A673 (cell line): Measurements from ENCODE around the gene CELF1. TPM values are rescaled to one million over a fixed set of nuclear protein-coding genes. Genes with fewer than 3 reads are reported as not detected.

Experiments used
- BruUV-seq: library from RNA; stranded (reverse); fragments of 400-500 nt; replicated peaks from 2 replicates; lab custom pipeline; 2021; lab: Mats Ljungman, UMichigan
- CTCF ChIA-PET: fragments of 300-600 bp; sonication (Branson Sonifier 250); formaldehyde crosslinking; loops from one replicate; lab custom pipeline; 2022; ENCODE audit warnings: antibody characterized with exemption; lab: Charles Lee
- POLR2A ChIA-PET: fragments of 300-600 bp; sonication (Branson Sonifier 250); formaldehyde crosslinking; loops from one replicate; lab custom pipeline; 2022; ENCODE audit warnings: antibody characterized with exemption; ENCODE audit not compliant: low non-redundant PET; lab: Charles Lee
- DNase-seq: peaks from one replicate; pipeline ENCODE4 v3.0.0-alpha.2; 2015; ENCODE audit warnings: low spot score
- H3K27ac ChIP-seq: fragments of 200-600 bp; sonication (generic); 2 replicates; pipeline ENCODE4 v1.5.1; 2016; ENCODE audit warnings: mixed run types, low read depth, mild to moderate bottlenecking, mixed read lengths, antibody characterized with exemption, low read length; ENCODE audit not compliant: poor library complexity, severe bottlenecking
- H3K27me3 ChIP-seq: fragments of 200-600 bp; sonication (generic); replicated peaks from 2 replicates; pipeline ENCODE4 v1.6.1; 2017; ENCODE audit warnings: mixed run types, low read depth, mild to moderate bottlenecking, mixed read lengths, antibody characterized with exemption, low read length; ENCODE audit not compliant: insufficient read depth, poor library complexity
- H3K36me3 ChIP-seq: fragments of 200-600 bp; sonication (generic); 2 replicates; pipeline ENCODE4 v1.6.1; 2016; ENCODE audit warnings: mixed run types, mild to moderate bottlenecking, mixed read lengths, antibody characterized with exemption, low read length; ENCODE audit not compliant: insufficient read depth, poor library complexity, severe bottlenecking
- H3K4me1 ChIP-seq: fragments of 200-600 bp; sonication (generic); 2 replicates; pipeline ENCODE4 v1.6.1; 2017; ENCODE audit warnings: mixed run types, mild to moderate bottlenecking, mixed read lengths, antibody characterized with exemption, low read length; ENCODE audit not compliant: insufficient read depth, poor library complexity, severe bottlenecking
- H3K4me3 ChIP-seq: fragments of 200-600 bp; sonication (generic); 2 replicates; pipeline ENCODE4 v1.5.1; 2016; ENCODE audit warnings: low read depth, mixed run types, mild to moderate bottlenecking, mixed read lengths, low read length; ENCODE audit not compliant: poor library complexity, severe bottlenecking
- H3K9me3 ChIP-seq: fragments of 200-600 bp; sonication (generic); 2 replicates; pipeline ENCODE4 v1.6.1; 2016; ENCODE audit warnings: mixed run types, low read depth, mild to moderate bottlenecking, mixed read lengths, antibody characterized with exemption, low read length; ENCODE audit not compliant: poor library complexity, severe bottlenecking
- EZH2 ChIP-seq: fragments of 200-600 bp; sonication (generic); IDR thresholded peaks from 2 replicates; pipeline ENCODE4 v1.6.1; 2017; ENCODE audit warnings: borderline replicate concordance, low read depth, mild to moderate bottlenecking, mixed read lengths, antibody characterized with exemption, low read length; ENCODE audit not compliant: poor library complexity, severe bottlenecking
- intact Hi-C: fragments of 100-400 bp; cut with micrococcal nuclease; formaldehyde crosslinking; loops from one replicate; pipeline ENCODE4 v1.10.0; 2022; ENCODE audit not compliant: unreplicated experiment
- total RNA-seq: library from RNA; stranded (reverse); gene quantifications from 2 replicates; pipeline ENCODE4 v1.2.3, GENCODE V29; 2021
- TF ChIP-seq, protein P1 (sequence below): fragments of 300-800, 200-600 bp; sonication (generic); conservative IDR thresholded peaks from 2 replicates; pipeline ENCODE4 v1.5.1; 2017; ENCODE audit warnings: low read depth, mild to moderate bottlenecking, antibody characterized with exemption, low read length, moderate library complexity, mixed read lengths

The CELF1 gene
- total RNA-seq, 1 experiment from 2014 or later: 257 TPM

DNA sequence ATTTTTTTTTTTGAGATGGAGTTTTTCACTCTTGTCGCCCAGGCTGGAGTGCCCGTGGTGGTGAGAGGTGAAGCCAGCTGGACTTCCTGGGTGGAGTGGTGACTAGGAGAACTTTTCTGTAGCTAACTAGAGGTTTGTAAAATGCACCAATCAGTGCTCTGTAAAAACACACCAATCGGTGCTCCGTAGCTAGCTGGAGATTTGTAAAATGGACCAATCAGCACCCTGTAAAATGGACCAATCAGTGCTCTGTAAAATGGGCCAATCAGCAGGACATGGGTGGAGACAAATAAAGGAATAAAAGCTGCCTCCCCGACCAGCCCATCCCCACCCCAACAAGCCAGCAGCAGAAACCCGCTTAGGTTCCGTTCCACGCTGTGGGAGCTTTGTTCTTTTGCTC, 99.6 kb downstream of the CELF1 start:
- CTCF ChIA-PET: no interaction called here
- BruUV-seq: no TSS peak
- intact Hi-C loops: loop anchor here (5.0 kb wide), 1 partner anchor 276 kb away; the partner anchor contains the start of gene ARFGAP2

DNA sequence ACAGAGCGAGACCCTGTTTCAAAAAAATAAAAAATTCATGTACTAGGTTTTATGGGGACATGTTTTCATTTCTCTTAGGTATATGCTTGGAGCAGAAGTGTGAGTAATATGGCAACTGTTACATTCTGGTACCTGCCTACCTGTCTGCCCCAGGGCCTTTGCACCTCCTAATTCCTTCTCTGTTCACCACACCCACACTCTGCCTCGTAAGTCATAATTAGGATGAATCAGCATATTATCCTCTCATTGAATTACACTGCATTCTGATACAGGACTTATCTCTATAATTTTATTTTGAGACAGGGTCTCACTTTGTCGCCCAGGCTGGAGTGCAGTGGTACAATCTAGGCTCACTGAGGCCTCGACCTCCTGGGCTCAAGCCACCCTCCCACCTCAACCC, 100.9 kb downstream of the CELF1 start:
- no TSS peak for BruUV-seq
- no peak for DNase-seq
- Histone ChIP-seq H3K4me3 (no peak overlapping the region), H3K27me3 (no peaks in the 10 kb centered on the region), H3K4me1 (no peaks in the 10 kb centered on the region), H3K36me3 (no peaks in the 10 kb centered on the region), H3K27ac (no peak overlapping the region), H3K9me3 (no peaks in the 10 kb centered on the region)
- POLR2A ChIA-PET: no interaction called here
- no peak for TF ChIP-seq EZH2
- TF ChIP-seq, protein P1, sequence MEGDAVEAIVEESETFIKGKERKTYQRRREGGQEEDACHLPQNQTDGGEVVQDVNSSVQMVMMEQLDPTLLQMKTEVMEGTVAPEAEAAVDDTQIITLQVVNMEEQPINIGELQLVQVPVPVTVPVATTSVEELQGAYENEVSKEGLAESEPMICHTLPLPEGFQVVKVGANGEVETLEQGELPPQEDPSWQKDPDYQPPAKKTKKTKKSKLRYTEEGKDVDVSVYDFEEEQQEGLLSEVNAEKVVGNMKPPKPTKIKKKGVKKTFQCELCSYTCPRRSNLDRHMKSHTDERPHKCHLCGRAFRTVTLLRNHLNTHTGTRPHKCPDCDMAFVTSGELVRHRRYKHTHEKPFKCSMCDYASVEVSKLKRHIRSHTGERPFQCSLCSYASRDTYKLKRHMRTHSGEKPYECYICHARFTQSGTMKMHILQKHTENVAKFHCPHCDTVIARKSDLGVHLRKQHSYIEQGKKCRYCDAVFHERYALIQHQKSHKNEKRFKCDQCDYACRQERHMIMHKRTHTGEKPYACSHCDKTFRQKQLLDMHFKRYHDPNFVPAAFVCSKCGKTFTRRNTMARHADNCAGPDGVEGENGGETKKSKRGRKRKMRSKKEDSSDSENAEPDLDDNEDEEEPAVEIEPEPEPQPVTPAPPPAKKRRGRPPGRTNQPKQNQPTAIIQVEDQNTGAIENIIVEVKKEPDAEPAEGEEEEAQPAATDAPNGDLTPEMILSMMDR: no peak
- CTCF ChIA-PET: no interaction called here
- intact Hi-C loops: loop anchor here (5.0 kb wide), 1 partner anchor 275 kb away; the partner anchor contains the start of gene ARFGAP2

More for the DNA sequence above, 99.6 kb downstream of the CELF1 start:
- Histone ChIP-seq H3K36me3 (no peaks in the 10 kb centered on the region), H3K4me1 (no peaks in the 10 kb centered on the region), H3K4me3 (no peak overlapping the region), H3K27me3 (no peaks in the 10 kb centered on the region), H3K27ac (no peak overlapping the region), H3K9me3 (no peaks in the 10 kb centered on the region)
- POLR2A ChIA-PET: no interaction called here
- peak; percentile 46 for DNase-seq
- TF ChIP-seq, protein P1: no peak
- TF ChIP-seq EZH2: no peak

DNA sequence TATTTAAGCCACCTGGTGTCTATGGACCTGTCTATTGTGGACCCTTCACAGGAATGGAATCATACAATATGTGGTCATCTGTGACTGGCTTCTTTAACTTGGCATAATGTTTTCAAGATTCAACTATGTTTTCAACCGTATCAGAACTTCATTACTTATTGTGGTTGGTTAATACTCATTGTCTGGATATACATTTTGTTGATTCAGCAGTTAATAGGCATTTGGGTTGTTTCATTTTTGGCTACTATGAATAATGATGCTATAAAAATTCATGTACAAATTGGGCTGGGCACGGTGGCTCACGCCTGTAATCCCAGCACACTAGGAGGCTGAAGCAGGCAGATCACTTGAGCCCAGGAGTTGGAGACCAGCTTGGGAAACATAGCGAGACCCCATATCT, 101.5 kb downstream of the CELF1 start:
- intact Hi-C loops: loop anchor here (5.0 kb wide), 1 partner anchor 274 kb away; the partner anchor contains the start of gene ARFGAP2

More for the DNA sequence above, 101.5 kb downstream of the CELF1 start:
- DNase-seq: no peak
- CTCF ChIA-PET: no interaction called here
- Histone ChIP-seq H3K36me3 (no peaks in the 10 kb centered on the region), H3K9me3 (no peaks in the 10 kb centered on the region), H3K27me3 (no peaks in the 10 kb centered on the region), H3K4me1 (no peaks in the 10 kb centered on the region), H3K27ac (no peak overlapping the region), H3K4me3 (no peak overlapping the region)
- BruUV-seq: no TSS peak
- no peak for TF ChIP-seq EZH2
- TF ChIP-seq, protein P1: no peak
- POLR2A ChIA-PET: no interaction called here
